ENCODE measurements around the gene PTPRM. TPM values are rescaled to one million over a fixed set of nuclear protein-coding genes. Genes with fewer than 3 reads are reported as not detected.

The PTPRM gene
- total RNA-seq, 1 donor from 2014 or later: 5.3 TPM

DNA sequence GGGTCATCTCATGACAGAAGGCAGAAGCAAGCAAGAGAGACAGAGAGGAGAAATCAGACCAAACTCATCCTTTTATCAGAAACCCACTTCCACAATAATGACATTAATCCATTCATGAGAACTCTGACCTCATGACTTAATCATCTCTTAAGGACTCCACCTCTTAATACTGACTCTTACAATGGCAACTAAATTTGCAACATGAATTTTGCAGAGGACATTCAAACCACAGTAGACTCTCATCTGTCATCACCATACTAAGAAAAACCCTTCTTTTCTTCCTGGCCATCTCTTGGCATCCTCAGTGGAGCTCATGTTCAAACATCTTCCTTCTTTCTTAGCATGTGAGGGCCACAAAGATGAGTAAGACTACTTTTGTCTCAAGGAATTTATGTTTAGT, 565.9 kb downstream of the PTPRM start:
- ATAC-seq: no peak

DNA sequence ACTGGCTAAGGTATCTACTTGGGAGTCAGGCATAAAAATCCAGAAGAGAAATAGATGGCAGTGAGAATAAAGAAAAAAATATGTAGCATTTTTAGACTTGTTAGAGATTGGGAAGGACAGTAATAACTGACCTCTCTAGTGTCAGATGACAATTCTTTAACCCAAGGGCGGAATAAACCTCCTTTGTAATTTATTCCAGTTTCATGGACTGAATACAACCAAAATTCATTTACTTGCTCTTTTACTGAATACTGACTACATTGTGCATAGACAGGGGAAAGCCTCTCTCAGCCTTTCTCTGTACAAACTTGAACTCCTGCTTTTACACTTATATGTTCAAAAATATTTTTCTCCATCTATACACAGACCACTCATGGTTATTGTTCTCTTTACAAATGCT, 566.8 kb downstream of the PTPRM start:
- no peak for ATAC-seq

DNA sequence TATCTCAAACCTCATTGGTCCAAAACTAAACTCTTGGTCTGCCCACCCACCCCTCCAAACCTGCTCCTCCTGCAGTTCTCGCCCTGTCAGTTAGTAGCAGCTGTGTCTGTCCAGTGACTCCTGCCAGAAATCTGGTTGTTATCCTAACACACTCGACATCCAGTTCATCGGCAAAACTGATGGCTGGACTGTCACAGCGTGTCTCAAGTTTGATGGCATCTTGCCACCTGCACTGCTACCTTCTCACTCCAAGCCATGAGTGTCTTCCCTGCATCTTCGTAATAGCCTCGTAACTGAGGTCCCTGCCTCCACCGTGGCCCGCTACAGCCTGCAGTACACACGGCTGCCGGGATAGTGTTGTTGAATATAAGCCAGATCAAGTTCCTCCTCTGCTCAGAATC, 572.0 kb downstream of the PTPRM start:
- no peak for ATAC-seq

- no peak for ATAC-seq
Observed at GRCh38 chr18:8139891-8140406, 572.8 kb downstream of the PTPRM start.

- no peak for ATAC-seq
Observed at GRCh38 chr18:8140841-8141501, 573.9 kb downstream of the PTPRM start.

DNA sequence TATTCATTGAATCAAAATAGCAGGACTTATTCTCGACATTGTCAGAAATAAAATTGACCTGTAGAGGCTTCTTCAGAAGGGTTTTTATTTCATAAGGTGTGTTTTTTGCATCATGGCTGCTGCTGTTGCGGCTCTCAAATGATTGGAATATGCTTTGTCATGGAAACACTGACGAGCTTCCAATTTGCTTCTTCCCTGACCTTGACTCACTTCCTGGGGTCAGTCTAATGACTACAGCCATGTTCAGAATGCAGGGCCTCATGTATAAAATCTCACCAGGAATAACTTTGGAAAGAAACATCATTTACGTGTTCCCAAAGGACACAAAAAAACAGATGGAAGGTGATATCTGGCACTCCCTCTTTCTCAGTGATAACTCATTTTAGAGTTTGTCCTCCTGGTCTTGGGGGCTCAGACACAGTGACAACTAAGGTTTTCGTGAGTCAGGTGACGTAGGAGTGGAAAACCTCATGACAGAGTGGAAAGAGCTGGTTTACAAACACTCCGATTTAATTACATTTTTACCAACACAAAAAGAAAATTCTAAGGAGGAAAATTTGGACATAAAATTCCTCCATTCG, 575.1 kb downstream of the PTPRM start:
- no peak for ATAC-seq

DNA sequence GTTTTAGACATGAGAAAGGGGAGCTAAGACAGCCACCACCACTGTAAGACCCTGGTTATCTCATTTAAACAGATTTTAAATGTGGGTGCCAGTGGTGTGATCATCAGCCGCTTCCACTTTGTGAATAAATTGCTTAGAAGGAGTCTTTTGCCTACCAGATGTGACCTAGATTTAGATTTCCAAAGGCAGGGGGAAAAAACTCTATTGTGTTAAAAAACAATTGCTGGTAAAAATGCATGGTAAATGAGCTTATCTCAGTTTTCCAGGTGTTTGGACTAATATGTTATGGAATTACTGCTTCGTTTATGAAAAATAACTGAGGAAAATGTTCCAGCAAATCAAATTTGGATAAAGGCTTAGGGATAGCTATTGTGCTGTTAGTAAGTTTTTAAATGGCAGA, 575.8 kb downstream of the PTPRM start:
- ATAC-seq: no peak

DNA sequence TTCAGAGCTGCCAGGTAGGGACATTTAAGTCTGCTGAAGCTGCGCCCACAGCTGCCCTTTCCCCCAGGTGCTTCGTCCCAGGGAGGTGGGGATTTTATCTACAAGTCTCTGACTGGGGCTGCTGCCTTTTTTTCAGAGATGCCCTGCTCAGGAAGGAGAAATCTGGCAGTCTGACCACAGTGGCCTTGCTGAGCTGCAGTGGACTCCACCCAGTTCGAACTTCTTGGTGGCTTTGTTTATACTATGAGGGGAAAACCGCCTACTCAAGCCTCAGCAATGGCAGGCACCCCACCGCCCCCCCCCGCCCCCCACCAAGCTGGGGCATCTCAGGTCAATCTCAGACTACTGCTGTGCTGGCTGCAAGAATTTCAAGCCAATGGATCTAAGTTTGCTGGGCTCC, 584.1 kb downstream of the PTPRM start:
- no peak for ATAC-seq

GRCh38 chr18:8153887-8154583, 586.9 kb downstream of the PTPRM start:
- ATAC-seq: no peak

- no peak for ATAC-seq
Observed at GRCh38 chr18:8162802-8163201, 595.7 kb downstream of the PTPRM start.

DNA sequence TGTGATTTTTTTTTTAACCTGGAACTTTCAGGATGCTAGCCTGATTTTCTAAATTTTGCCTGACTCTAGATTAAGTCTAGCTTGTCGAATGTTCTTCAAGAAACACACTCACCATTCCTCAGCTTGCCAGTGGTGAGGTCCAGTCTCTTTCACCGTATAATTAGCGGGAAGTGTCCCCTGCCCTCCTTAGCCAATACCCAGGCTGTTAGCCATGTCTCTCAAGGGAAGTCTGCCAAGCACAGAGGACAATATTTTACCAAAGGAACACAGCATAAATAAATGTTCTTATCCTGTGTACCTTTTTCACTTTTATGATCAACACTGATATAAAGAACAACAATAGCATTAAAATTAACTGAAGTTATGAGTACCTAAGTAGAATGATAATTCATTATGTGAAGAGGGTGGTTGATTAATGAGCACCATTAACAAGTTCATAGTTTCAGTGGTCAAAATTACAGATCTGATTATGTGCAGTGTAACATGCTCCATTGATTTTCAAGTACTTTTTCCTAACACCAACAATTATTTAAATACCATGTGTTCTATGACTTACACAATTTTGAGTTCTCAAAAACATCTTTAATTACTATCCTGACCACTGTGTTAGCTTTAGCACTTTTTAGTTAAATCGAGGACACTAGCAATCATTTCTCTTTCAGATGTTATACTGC, 596.3 kb downstream of the PTPRM start:
- no peak for ATAC-seq

DNA sequence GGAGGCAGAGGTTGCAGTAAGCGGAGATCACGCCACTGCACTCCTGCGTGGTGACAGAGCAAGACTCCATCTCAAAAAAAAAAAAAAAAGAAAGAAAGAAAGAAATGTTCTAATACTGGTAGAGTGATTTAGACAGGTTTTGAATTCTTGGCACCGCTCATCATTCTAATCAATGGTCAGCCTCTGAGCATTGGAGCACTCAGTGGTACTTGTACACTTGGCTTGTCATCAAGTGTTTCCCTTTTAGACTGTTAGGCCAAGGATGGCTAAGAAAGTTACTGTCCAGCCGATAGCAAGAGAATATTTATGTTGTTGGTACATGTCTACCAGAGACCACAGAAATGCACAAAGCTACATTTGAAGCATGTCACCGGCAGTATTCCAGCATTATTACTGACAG, 598.0 kb downstream of the PTPRM start:
- ATAC-seq: no peak

DNA sequence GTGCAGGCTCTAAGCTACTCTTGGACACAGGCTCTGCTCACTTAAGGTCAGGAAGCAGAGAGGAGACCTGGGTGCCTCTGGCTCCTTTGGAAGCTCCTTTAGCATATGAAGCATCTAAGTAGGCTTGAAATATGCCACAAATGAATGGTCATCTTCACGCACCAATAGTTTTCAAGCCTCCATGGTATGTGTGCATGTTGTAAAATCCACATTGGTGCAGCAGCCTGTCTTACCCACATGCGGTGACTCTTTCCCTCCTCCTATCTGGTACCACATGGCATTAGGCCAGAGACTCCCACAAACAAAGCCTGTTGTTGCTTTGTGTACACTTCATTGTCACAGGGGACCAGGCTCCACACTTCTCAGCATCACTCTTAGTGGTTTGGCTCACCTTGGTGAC, 599.9 kb downstream of the PTPRM start:
- ATAC-seq: no peak

- ATAC-seq: no peak
Observed at GRCh38 chr18:8167673-8168072, 600.6 kb downstream of the PTPRM start.

DNA sequence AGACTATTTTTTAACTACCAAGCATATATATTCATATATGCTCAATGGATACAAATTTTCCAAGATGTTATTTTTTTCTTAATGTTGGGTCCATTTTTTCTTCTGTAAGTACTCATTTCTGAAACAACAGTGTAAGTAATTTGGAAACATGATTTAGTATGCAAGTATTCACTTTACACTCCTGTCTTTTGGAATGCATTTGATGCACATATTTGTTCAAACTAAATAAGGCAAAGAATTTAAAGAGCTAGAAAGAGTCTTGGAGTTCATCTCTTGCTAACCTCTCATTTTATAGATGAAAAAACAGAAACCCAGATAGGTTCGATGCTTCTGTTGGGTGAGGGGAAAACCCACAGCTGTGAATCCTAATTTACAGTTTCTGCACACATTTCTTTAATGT, 602.6 kb downstream of the PTPRM start:
- ATAC-seq: no peak

DNA sequence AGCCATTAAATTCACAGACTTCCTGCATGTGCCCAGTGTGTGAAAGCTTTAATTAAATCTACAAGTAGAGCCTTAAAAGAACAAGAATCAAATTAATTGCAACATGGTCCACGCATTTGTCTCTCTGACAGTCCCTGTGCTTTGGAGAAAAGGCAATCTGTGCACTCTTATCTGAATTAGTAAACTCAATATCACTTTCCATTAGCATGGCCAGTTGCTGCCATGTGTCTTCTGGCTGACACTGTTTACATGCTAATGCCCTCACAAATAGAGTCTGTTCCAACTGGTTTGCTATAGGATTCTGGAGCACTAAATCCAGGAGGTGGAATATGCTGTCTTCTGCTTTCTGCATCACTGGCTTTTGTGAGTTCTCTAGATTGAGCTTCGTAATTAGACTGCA, 607.7 kb downstream of the PTPRM start:
- ATAC-seq: no peak

GRCh38 chr18:8175501-8176061, 608.5 kb downstream of the PTPRM start:
- ATAC-seq: no peak

DNA sequence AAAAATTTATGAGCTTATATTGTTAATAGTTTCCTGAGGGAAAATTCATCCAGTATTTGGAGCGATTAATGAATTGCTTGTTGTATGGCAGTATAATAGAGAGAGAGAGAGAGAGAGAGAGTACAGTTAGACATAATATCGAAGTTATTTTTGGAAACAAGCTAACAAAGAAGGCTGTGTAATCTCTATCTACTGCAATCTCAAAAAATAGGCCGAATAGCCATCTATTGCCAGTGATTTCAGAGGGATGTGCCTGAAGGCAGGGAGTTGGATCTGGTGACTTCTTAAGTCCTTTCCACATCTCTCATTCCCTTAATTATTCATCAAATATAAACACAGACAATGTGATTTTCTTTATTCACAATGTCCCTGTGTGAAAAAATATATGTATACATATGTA, 609.0 kb downstream of the PTPRM start:
- ATAC-seq: no peak

DNA sequence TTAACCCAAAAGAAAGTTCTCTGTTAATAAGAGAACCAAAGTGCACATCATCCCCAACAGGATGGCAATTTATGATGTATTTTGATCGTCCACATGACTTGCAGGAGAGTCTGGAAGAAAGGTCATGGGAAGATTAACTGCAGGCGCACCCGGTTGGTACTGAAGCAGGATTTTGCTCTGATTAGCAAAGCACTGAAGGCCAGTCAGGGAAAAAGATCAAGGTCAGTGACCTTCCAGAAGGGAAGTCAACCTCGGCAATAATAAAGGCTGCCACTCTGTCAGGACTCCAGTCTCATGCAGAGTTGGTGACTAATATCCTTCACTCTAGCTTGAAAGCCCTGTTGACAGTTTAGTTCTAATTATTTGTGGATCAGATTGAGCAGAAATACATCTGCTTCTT, 609.4 kb downstream of the PTPRM start:
- no peak for ATAC-seq

DNA sequence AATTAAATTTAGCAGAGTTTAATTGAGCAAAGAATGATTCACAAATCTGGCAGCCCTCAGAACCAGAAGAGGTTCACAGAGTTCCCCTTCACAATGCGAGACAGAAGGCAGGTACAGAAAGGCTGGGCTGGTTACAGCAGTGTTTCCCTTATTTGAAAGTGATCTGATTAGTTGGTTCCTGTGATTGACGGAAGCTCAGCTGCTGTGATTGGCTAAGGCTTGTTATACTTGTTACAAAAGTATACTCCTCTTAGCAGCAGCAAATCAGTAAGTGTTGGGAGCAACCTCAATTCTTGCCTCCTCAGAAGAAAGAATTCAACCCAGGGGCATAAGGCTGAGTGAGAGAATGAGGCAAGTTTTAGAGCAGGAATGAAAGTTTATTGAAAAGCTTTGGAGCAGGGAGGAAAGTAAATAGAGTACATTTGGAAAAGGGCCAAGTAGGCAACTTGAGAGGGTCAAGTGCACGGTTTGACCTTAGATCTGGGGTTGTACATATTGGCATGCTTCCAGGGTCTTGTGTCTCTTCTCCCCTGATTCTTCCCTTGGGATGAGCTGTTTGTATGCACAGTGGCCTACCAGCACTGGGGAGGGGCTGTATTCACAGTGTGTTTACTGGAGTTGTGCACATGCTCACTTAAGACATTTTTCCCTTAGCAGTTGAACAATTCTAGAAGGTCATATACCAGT, 610.4 kb downstream of the PTPRM start:
- no peak for ATAC-seq

- no peak for ATAC-seq
Observed at GRCh38 chr18:8186413-8186812, 619.3 kb downstream of the PTPRM start.

DNA sequence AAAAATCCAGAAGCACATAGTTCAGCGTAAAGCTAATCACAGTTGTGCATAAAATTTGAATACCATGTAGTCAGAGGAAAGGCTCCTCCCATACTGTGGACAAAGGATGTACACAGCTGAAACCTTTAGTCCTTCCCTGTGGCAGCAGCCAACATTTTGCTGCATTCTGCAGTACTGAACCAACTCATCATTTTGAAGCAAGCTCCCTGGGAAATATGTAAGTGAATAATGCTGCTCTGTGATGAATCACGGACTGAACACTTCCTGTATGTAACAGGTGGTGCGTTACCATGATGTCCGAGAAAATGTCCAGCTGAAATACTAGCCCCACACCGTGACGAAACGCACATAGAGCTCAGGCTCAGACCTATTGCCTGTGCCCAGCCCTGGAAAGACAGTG, 621.1 kb downstream of the PTPRM start:
- ATAC-seq: no peak

DNA sequence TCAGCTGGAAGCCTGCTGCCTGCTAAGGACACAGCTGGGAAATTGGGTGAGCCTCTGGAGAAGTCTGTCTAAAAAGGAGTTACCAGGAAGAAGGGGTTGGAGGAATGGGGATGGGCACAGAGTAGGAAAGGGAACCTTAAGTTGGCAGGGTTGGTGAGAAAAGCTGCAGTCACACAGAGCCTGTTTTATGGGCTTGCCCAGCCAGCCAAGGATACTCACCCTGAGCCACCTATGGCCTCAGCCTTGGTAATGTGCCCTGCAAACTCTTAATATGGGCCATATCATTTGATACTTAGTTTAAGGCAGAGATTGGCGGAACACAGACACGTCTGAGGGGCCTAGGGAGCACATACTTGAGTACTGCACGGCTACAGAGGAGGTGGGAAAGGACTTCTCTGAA, 623.9 kb downstream of the PTPRM start:
- ATAC-seq: no peak

Data from esophagus mucosa (tissue), 1 donor.